Measurements from ENCODE around the gene AGAP6. TPM values are rescaled to one million over a fixed set of nuclear protein-coding genes. Genes with fewer than 3 reads are reported as not detected.
A peak's percentile ranks its signal among the peaks of the same experiment; 100 is the strongest.
"Not testable (repeated sequence)": the region's sequence is repeated elsewhere in the genome, so short reads cannot be mapped to it uniquely, and the experiment has no call there.

The AGAP6 gene
- total and polyA plus RNA-seq, 12 donors, result 2.2 to 26.3 (median 4.2) TPM

DNA sequence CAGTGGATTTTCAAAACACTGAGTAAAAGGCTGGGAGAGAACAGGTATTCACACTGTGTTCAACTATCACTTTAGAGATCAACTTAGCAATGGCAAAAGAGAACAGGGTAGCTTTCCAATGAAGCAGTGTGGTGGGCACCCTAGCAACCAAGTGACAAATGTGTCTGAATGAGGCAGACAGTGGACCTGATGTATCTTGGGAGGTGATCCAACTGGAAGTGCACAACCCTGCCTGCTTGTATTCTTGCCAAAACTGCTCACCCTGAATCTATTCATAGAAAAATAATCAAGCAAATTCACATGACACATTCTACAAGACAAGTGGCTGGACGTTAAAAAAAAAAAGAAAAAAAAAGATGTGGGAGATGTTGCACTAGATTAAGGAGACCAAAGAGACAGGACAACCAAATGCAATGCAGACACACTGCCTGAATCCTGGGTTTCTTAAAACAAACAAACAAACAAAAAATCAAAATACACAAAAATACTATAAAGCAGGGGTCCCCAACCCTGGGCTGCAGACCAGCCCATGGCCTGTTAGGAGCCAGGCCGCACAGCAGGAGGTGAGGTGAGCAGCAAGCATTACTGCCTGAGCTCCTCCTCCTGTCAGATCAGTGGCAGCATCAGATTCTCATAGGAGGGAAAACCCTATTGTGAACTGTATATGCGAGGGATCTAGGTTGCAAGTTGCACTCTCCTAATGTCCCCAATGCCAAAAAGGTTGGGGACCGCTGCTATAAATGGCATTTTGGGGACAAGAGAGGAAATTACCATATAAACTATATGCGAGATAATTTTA is 67.5 kb downstream of the AGAP6 start:
- H3K4me3 ChIP-seq; intact Hi-C loops (cut with DNase I); H3K9me3 ChIP-seq; DNase-seq; H3K27me3 ChIP-seq; H3K36me3 ChIP-seq: not testable (repeated sequence)
- ATAC-seq, result peak in 7 of 8 donors; percentile 61 to 91 (median 81)
- 45 to 54% methylated on average over 5 of the region's 5 CpGs for WGBS, 2 donors
- H3K27ac ChIP-seq, result peak overlapping the region in 6 of 10 donors; percentile 22 to 70 (median 53)
- peaks cover 0 to 15% (median 0%) of the 10 kb centered on the region in 9 donors for H3K4me1 ChIP-seq

DNA sequence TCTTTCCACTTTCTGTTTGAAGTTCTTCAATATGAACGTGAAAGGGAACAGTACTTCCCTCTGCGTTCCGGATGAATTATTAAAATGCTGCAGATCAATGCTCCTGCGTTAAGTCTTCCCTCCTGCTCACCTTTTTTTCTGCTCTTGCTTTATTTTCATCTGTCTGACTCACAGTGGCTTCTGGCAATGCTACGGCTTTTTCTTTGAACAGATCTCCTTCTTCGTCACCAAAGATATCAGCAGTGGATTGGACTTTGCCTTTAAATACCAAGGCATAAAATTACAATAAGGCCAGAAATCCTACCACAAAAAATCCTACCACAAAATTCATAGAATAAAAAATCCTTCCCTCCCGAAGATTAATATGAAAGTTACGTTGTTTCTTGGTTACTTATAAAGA is 68.4 kb downstream of the AGAP6 start:
- H3K4me3 ChIP-seq; intact Hi-C loops (cut with DNase I); DNase-seq; H3K27me3 ChIP-seq; H3K27ac ChIP-seq; H3K9me3 ChIP-seq; H3K36me3 ChIP-seq: not testable (repeated sequence)
- ATAC-seq, result peak in 1 of 8 donors; percentile 40
- peaks cover 0 to 14% (median 0%) of the 10 kb centered on the region in 9 donors for H3K4me1 ChIP-seq
- 52 to 68% methylated on average over 8 of the region's 8 CpGs for WGBS, 2 donors

- DNase-seq; H3K4me3 ChIP-seq; H3K27ac ChIP-seq; H3K9me3 ChIP-seq; H3K36me3 ChIP-seq; H3K4me1 ChIP-seq; intact Hi-C loops (cut with DNase I); H3K27me3 ChIP-seq; ATAC-seq: not testable (repeated sequence)
- WGBS, 2 donors, result 78 to 90% methylated on average over 1 of the region's 1 CpG
Observed at GRCh38 chr10:50058727-50059126, 70.5 kb downstream of the AGAP6 start.

DNA sequence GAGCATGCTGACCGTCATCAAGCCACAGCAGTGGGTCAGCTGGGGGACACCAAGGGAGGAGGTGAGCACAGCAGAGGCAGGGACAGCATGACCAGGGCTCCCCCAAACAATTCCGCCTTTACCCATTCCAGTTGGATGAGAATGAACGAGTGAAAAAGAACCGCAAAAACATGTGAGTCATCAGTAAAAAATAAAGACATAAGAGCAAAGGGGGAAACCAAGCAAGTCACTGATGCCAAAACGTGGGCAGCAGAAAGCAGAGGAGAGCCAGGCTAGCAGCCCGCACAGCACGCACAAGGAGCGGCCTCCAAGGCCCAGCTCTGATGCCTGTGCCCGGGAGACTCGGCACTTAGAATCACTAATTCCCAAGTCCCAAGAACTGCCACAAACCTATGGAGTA is 71.7 kb downstream of the AGAP6 start:
- H3K36me3 ChIP-seq; H3K27me3 ChIP-seq; H3K9me3 ChIP-seq; H3K27ac ChIP-seq; H3K4me1 ChIP-seq; H3K4me3 ChIP-seq; ATAC-seq; DNase-seq; intact Hi-C loops (cut with DNase I): not testable (repeated sequence)
- WGBS, 2 donors, result 84 to 85% methylated on average over 10 of the region's 10 CpGs

Other genes with a start within 250 kb of the AGAP6 start
- 10 to 100 TPM in 2 of 10 donors, 1 to 10 TPM in 4, under 1 TPM in 4; 0.82 to 11.4 (median 3.9) TPM for gene OGDHL, start 226.1 kb upstream of the AGAP6 start, total RNA-seq
- gene OGDHL, start 226.1 kb upstream of the AGAP6 start, polyA plus RNA-seq, result 1 to 10 TPM in 1 of 2 donors, under 1 TPM in 1; 0.07 to 1.8 TPM
- 10 to 100 TPM; 21.9 to 35.8 (median 29.2) TPM for gene PARG, start 46.4 kb upstream of the AGAP6 start, total RNA-seq
- 1 to 10 TPM; 4.3 to 6.3 TPM for gene PARG, start 46.4 kb upstream of the AGAP6 start, polyA plus RNA-seq
- 10 to 100 TPM; 13.9 to 22.6 (median 19.4) TPM for gene TIMM23B, start 46.4 kb upstream of the AGAP6 start, total RNA-seq
- 10 to 100 TPM in 1 of 2 donors, 1 to 10 TPM in 1; 7.6 to 13.2 TPM for gene TIMM23B, start 46.4 kb upstream of the AGAP6 start, polyA plus RNA-seq
- gene WASHC2A, start 79.5 kb downstream of the AGAP6 start, total RNA-seq, result 10 to 100 TPM; 21.0 to 55.0 (median 31.8) TPM
- gene WASHC2A, start 79.5 kb downstream of the AGAP6 start, polyA plus RNA-seq, result 10 to 100 TPM; 12.7 to 15.8 TPM

Data from heart right ventricle (tissue), 16 donors.